GM12878 (cell line): Measurements from ENCODE around the gene CCDC74B. TPM values are rescaled to one million over a fixed set of nuclear protein-coding genes. Genes with fewer than 3 reads are reported as not detected.
"Not testable (repeated sequence)": the region's sequence is repeated elsewhere in the genome, so short reads cannot be mapped to it uniquely, and the experiment has no call there.

Experiments used
- ATAC-seq: fragments of 200-7000 bp; cut with Tn5 transposase; 3 replicates; pipeline ENCODE4 v1.9.1; 2020; ENCODE audit warnings: mild to moderate bottlenecking, moderate library complexity
- BruUV-seq: library from RNA; stranded (reverse); fragments of 400-500 nt; replicated peaks from 2 replicates; lab custom pipeline; 2021; lab: Mats Ljungman, UMichigan
- CTCF ChIA-PET: fragments of 300-600 bp; sonication (Branson Sonifier 250); formaldehyde crosslinking; extraction: SDS; loops from one replicate; lab custom pipeline; 2021; ENCODE audit warnings: inconsistent platforms; lab: Yijun Ruan, JAX
- POLR2A ChIA-PET: fragments of 350-600 bp; formaldehyde crosslinking; extraction: SDS; loops from one replicate; lab custom pipeline; 2021; ENCODE audit warnings: inconsistent platforms; lab: Charles Lee
- RAD21 ChIA-PET: fragments of 300-600 bp; sonication (Branson Sonifier 250); formaldehyde crosslinking; loops from one replicate; lab custom pipeline; 2023; ENCODE audit warnings: antibody characterized with exemption; ENCODE audit not compliant: unreplicated experiment; lab: Charles Lee
- SMC1A ChIA-PET: fragments of 300-600 bp; sonication (Branson Sonifier 250); formaldehyde crosslinking; loops from one replicate; lab custom pipeline; 2023; ENCODE audit not compliant: unreplicated experiment, uncharacterized antibody; lab: Charles Lee
- DNase-seq: peaks from one replicate; pipeline ENCODE4 v3.0.0-alpha.2; 2011; ENCODE audit warnings: low read depth, low spot score
- FAIRE-seq: peaks from 3 replicates; lab custom pipeline; 2011; peaks lifted over from hg19 to GRCh38; lab: Jason Lieb, UNC
- H2AFZ ChIP-seq: 2 replicates; pipeline ENCODE4 v1.6.0; 2011; ENCODE audit warnings: low read depth, low read length, control low read depth; ENCODE audit not compliant: control insufficient read depth
- H3K27ac ChIP-seq: 2 replicates; pipeline ENCODE4 v1.5.1; 2011; ENCODE audit warnings: control low read depth; ENCODE audit not compliant: control insufficient read depth, insufficient read depth
- H3K27me3 ChIP-seq, 2 experiments: replicated peaks in 1 of 2; 2 replicates each; pipeline versions ENCODE4 v1.6.0 to v1.6.1; 2011; ENCODE audit warnings: low read length in 1 of 2; ENCODE audit not compliant: control insufficient read depth in 2 of 2, insufficient read depth in 2 of 2
- H3K36me3 ChIP-seq, 2 experiments: 2 replicates each; pipeline ENCODE4 v1.5.1; 2011; ENCODE audit warnings: low read length in 1 of 2; ENCODE audit not compliant: control insufficient read depth in 2 of 2, insufficient read depth in 2 of 2
- H3K4me1 ChIP-seq: 2 replicates; pipeline ENCODE4 v1.6.1; 2011; ENCODE audit warnings: mild to moderate bottlenecking, low read length, moderate library complexity, mixed read lengths; ENCODE audit not compliant: control insufficient read depth, insufficient read depth
- H3K4me2 ChIP-seq: 2 replicates; pipeline ENCODE4 v1.6.0; 2011; ENCODE audit warnings: control low read depth; ENCODE audit not compliant: control insufficient read depth, insufficient read depth
- H3K4me3 ChIP-seq: fragments of 200-600 bp; sonication (generic); 2 replicates; pipeline ENCODE4 v1.5.1; 2016
- H3K79me2 ChIP-seq: 2 replicates; pipeline ENCODE4 v1.6.0; 2011; ENCODE audit warnings: low read length; ENCODE audit not compliant: control insufficient read depth, insufficient read depth
- H3K9ac ChIP-seq: 2 replicates; pipeline ENCODE4 v1.8.0; 2011; ENCODE audit warnings: low read length, control low read depth, mixed read lengths; ENCODE audit not compliant: control insufficient read depth, insufficient read depth
- H3K9me3 ChIP-seq: replicated peaks from 3 replicates; pipeline ENCODE4 v1.5.1; 2011; ENCODE audit warnings: mild to moderate bottlenecking, low read length; ENCODE audit not compliant: control insufficient read depth, insufficient read depth
- H4K20me1 ChIP-seq: 2 replicates; pipeline ENCODE4 v1.6.0; 2011; ENCODE audit not compliant: control insufficient read depth, insufficient read depth
- BCL11A ChIP-seq: IDR thresholded peaks from 2 replicates; pipeline ENCODE4 v1.6.1; 2011; ENCODE audit warnings: low read depth, low read length
- CBFB ChIP-seq: IDR thresholded peaks from 2 replicates; pipeline ENCODE4 v1.6.1; 2016; ENCODE audit warnings: antibody characterized with exemption, low read depth
- IKZF1 ChIP-seq: fragments of 450-650 bp; conservative IDR thresholded peaks from 2 replicates; pipeline ENCODE4 v1.6.1; 2017; ENCODE audit warnings: antibody characterized with exemption, mild to moderate bottlenecking
- NRF1 ChIP-seq: conservative IDR thresholded peaks from 2 replicates; pipeline ENCODE4 v1.6.1; 2011; ENCODE audit warnings: mild to moderate bottlenecking, low read depth, low read length, improper control_type of control experiment
- RELA ChIP-seq: fragments of 450-650 bp; IDR thresholded peaks from 2 replicates; pipeline ENCODE4 v1.8.0; 2014; ENCODE audit warnings: borderline replicate concordance; ENCODE audit not compliant: partially characterized antibody
- SIN3A ChIP-seq: IDR thresholded peaks from 2 replicates; pipeline ENCODE4 v1.6.1; 2012; ENCODE audit warnings: low read depth, low read length, improper control_type of control experiment
- SRF ChIP-seq, 2 experiments: IDR thresholded peaks; 2 replicates each; pipeline ENCODE4 v1.6.1; 2011; ENCODE audit warnings: low read depth in 2 of 2, low read length in 2 of 2, mild to moderate bottlenecking in 1 of 2, moderate library complexity in 1 of 2
- whole genome bisulfite sequencing: methylation state at CpG from one replicate; pipeline ENCODE4 v1.1.6; 2016; ENCODE audit warnings: low lambda C conversion rate; ENCODE audit not compliant: insufficient replicate concordance, insufficient coverage; ENCODE audit errors: missing lambda C conversion rate; 5-methylcytosine and 5-hydroxymethylcytosine counted together
- in situ Hi-C: fragments of 300-500 bp; cut with MboI; formaldehyde crosslinking; loops from 9 replicates; pipeline ENCODE4 v1.14.3; 2018; ENCODE audit warnings: mixed read lengths
- intact Hi-C: fragments of 100-400 bp; cut with micrococcal nuclease; formaldehyde crosslinking; loops from one replicate; pipeline ENCODE4 v1.14.2; 2022; ENCODE audit not compliant: unreplicated experiment
- polyA plus RNA-seq, 11 experiments: library from polyadenylated mRNA; depleted of rRNA in 4 of 11; unstranded in 6 of 11; stranded (reverse) in 5 of 11; fragments of >200 nt; fragmentation: Nextera tagmentation in 4 of 11; fragmentation: Illumina TruSeq in 1 of 11; extraction: Ambion mirVana in 4 of 11; extraction: Trizol in 1 of 11; gene quantifications; 1 replicate in 1 of 11; 2 replicates in 10 of 11; pipeline versions ENCODE4 v1.2.1 to v1.2.3, GENCODE V29; 2011 to 2016; ENCODE audit warnings: inconsistent platforms in 2 of 11, missing spikeins in 2 of 11, low read depth in 1 of 11
- total RNA-seq, 4 experiments: library from RNA; depleted of rRNA in 3 of 4; stranded (reverse); fragments of >200 nt in 3 of 4; fragmentation: Illumina TruSeq in 1 of 4; extraction: Trizol in 1 of 4; gene quantifications; 2 replicates each; pipeline versions ENCODE4 v1.2.1 to v1.2.3, GENCODE V29; 2013 to 2021

CCDC74B gene
- total and polyA plus RNA-seq, 10 of the 15 experiments (the other 5 are each of a cell fraction or from before 2014, with no cell fraction given): 0.52 to 21.2 (median 9.7) TPM

GRCh38 chr2:130181325-130181879 lies 36.5 kb upstream of the CCDC74B start, which contains the start of gene SMPD4 (continued):
- peak; percentile 75; the same call in 1 of the 2 replicates for TF ChIP-seq SIN3A
- no peak for TF ChIP-seq BCL11A
- TF ChIP-seq RELA: no peak
- peak in 1 of 2 experiments; percentile 86; a peak in 2 of 4 replicates for TF ChIP-seq SRF (IDR thresholded peaks at IDR 0.05; ENCODE audit: low read depth in 2 of 2, low read length in 2 of 2)
- peak; percentile 41; the same call in 1 of the 2 replicates for TF ChIP-seq NRF1
- peak; percentile 54 for TF ChIP-seq IKZF1
- TF ChIP-seq CBFB: peak; percentile 49; the same call in 1 of the 2 replicates

- peak; percentile 27 for FAIRE-seq
- H3K4me1 ChIP-seq, H3K36me3 ChIP-seq, H3K9me3 ChIP-seq, H4K20me1 ChIP-seq, H3K27me3 ChIP-seq, DNase-seq, ATAC-seq, intact Hi-C loops: not testable (repeated sequence)
- RAD21 ChIA-PET: interaction anchor here (0.8 to 1.5 kb wide), 4 partner anchors 23 to 192 kb away, joined by 3 to 5 read pairs (median 4); a partner anchor contains a TSS
- WGBS: 10% methylated on average over 38 of the region's 38 CpGs
- TSS peak; percentile 71 for BruUV-seq
- CTCF ChIA-PET: interaction anchor here (0.7 to 3.4 kb wide), 7 partner anchors 23 to 192 kb away, joined by 3 to 12 read pairs (median 4); partner anchors contain the start of gene IMP4
- H3K4me2 ChIP-seq: peak overlapping the region; percentile 89
- POLR2A ChIA-PET: interaction anchor here (0.6 to 2.0 kb wide), 5 partner anchors 153 to 196 kb away, joined by 3 to 6 read pairs (median 4); a partner anchor contains a TSS
- in situ Hi-C loops: loop anchor here (5.0 kb wide), 1 partner anchor 157 kb away; no protein-coding TSS in a partner anchor
- H3K79me2 ChIP-seq: peaks cover 59% of the 10 kb centered on the region
- peak overlapping the region; percentile 85 for H3K9ac ChIP-seq
- H3K27ac ChIP-seq: peak overlapping the region; percentile 80
- SMC1A ChIA-PET: interaction anchor here (0.6 to 1.0 kb wide), 2 partner anchors 23 to 37 kb away, joined by 3 to 4 read pairs; no protein-coding TSS in a partner anchor
- H2AFZ ChIP-seq: peak overlapping the region; percentile 71
- H3K4me3 ChIP-seq: peak overlapping the region; percentile 75
These were observed 35.8 kb upstream of the CCDC74B start for GRCh38 chr2:130180404-130181324.
